B cell (primary cell): ENCODE results near the gene PFDN1.

Experiments used
- CTCF ChIP-seq: fragments of 200-600 bp; IDR thresholded peaks from one replicate; pipeline ENCODE4 v1.8.0; 2022; ENCODE audit warnings: antibody characterized with exemption, mild to moderate bottlenecking
- EZH2 ChIP-seq: IDR thresholded peaks from 2 replicates; pipeline ENCODE4 v1.6.1; 2012; ENCODE audit warnings: borderline replicate concordance, low read depth, mild to moderate bottlenecking, moderate library complexity, low read length; ENCODE audit not compliant: insufficient read depth, poor library complexity, severe bottlenecking

- TF ChIP-seq CTCF (no peak), EZH2 (no peak)
Measured at GRCh38 chr5:140230373-140230772, 72.5 kb downstream of the PFDN1 start.
